Neural cell (in vitro differentiated cells): ENCODE measurements around the gene HIC1. TPM values are rescaled to one million over a fixed set of nuclear protein-coding genes. Genes with fewer than 3 reads are reported as not detected.

Experiments
- H2AFZ ChIP-seq: fragments of 200-600, 300-800 bp; sonication (generic), shearing (Covaris generic); 2 replicates; pipeline ENCODE4 v1.6.0; 2014; ENCODE audit warnings: low read depth, mild to moderate bottlenecking, antibody characterized with exemption, low read length, moderate library complexity
- H3F3A ChIP-seq: fragments of 200-600 bp; shearing (Covaris generic); 2 replicates; pipeline ENCODE4 v1.6.1; 2016; ENCODE audit warnings: mild to moderate bottlenecking, moderate library complexity, mixed read lengths, antibody characterized with exemption, low read length; ENCODE audit not compliant: insufficient read depth, poor library complexity, severe bottlenecking
- H3K27ac ChIP-seq: fragments of 200-600, 300-800 bp; sonication (generic), shearing (Covaris generic); 2 replicates; pipeline ENCODE4 v1.5.1; 2014; ENCODE audit warnings: mild to moderate bottlenecking, low read length, moderate library complexity
- H3K27me3 ChIP-seq: fragments of 300-800, 200-600 bp; sonication (generic), shearing (Covaris generic); 2 replicates; pipeline ENCODE4 v1.6.0; 2014; ENCODE audit warnings: mild to moderate bottlenecking, low read depth, low read length, moderate library complexity; ENCODE audit not compliant: insufficient read depth
- H3K36me3 ChIP-seq: fragments of 300-800, 200-600 bp; sonication (generic), shearing (Covaris generic); 2 replicates; pipeline ENCODE4 v1.5.1; 2014; ENCODE audit warnings: mild to moderate bottlenecking, antibody characterized with exemption, low read length, moderate library complexity; ENCODE audit not compliant: insufficient read depth
- H3K4me2 ChIP-seq: fragments of 300-800, 200-600 bp; sonication (generic), shearing (Covaris generic); 2 replicates; pipeline ENCODE4 v1.6.0; 2014; ENCODE audit warnings: mild to moderate bottlenecking, low read length
- H3K4me3 ChIP-seq: fragments of 300-800, 200-600 bp; sonication (generic), shearing (Covaris generic); 2 replicates; pipeline ENCODE4 v1.5.1; 2014; ENCODE audit warnings: mild to moderate bottlenecking, low read length, moderate library complexity
- H3K79me2 ChIP-seq: fragments of 200-600 bp; shearing (Covaris generic); replicated peaks from 2 replicates; pipeline ENCODE4 v1.6.0; 2014; ENCODE audit warnings: mild to moderate bottlenecking, low read length, moderate library complexity; ENCODE audit not compliant: insufficient read depth
- H3K9ac ChIP-seq: fragments of 300-800, 200-600 bp; sonication (generic), shearing (Covaris generic); 2 replicates; pipeline ENCODE4 v1.6.1; 2016; ENCODE audit warnings: mild to moderate bottlenecking, low read length, mixed read lengths
- H3K9me2 ChIP-seq: fragments of 200-600 bp; shearing (Covaris generic); 2 replicates; pipeline ENCODE4 v1.6.1; 2016; ENCODE audit warnings: mild to moderate bottlenecking, low read length, mixed read lengths; ENCODE audit not compliant: insufficient read depth
- H3K9me3 ChIP-seq: fragments of 200-600, 300-800 bp; sonication (generic), shearing (Covaris generic); 2 replicates; pipeline ENCODE4 v1.6.1; 2016; ENCODE audit warnings: mild to moderate bottlenecking, mixed run types, low read length, moderate library complexity, mixed read lengths
- H4K20me1 ChIP-seq: fragments of 200-600 bp; shearing (Covaris generic); 2 replicates; pipeline ENCODE4 v1.6.1; 2016; ENCODE audit warnings: mild to moderate bottlenecking, mixed run types; ENCODE audit not compliant: insufficient read depth
- EP300 ChIP-seq: fragments of 450-650 bp; conservative IDR thresholded peaks from 2 replicates; pipeline ENCODE4 v1.6.1; 2014; ENCODE audit warnings: antibody characterized with exemption, mild to moderate bottlenecking, moderate library complexity; ENCODE audit not compliant: poor library complexity, severe bottlenecking
- EZH2 ChIP-seq: fragments of 200-600, 300-800 bp; shearing (Covaris generic), sonication (generic); IDR thresholded peaks from 2 replicates; pipeline ENCODE4 v1.6.1; 2014; ENCODE audit warnings: antibody characterized with exemption, low read length, borderline replicate concordance, mild to moderate bottlenecking; ENCODE audit not compliant: insufficient read depth, poor library complexity, severe bottlenecking
- MXI1 ChIP-seq: fragments of 450-650 bp; conservative IDR thresholded peaks from 2 replicates; pipeline ENCODE4 v1.6.1; 2014; ENCODE audit warnings: antibody characterized with exemption, mild to moderate bottlenecking; ENCODE audit not compliant: poor library complexity, severe bottlenecking
- POLR2AphosphoS5 ChIP-seq: IDR thresholded peaks from 2 replicates; pipeline ENCODE4 v1.6.1; 2012
- RAD21 ChIP-seq: fragments of 450-650 bp; conservative IDR thresholded peaks from 2 replicates; pipeline ENCODE4 v1.6.1; 2014; ENCODE audit warnings: antibody characterized with exemption, mild to moderate bottlenecking, moderate library complexity
- REST ChIP-seq: IDR thresholded peaks from 2 replicates; pipeline ENCODE4 v1.6.1; 2012; ENCODE audit warnings: borderline replicate concordance
- SMC3 ChIP-seq: fragments of 450-650 bp; conservative IDR thresholded peaks from 2 replicates; pipeline ENCODE4 v1.6.1; 2014; ENCODE audit warnings: antibody characterized with exemption, mild to moderate bottlenecking, moderate library complexity; ENCODE audit not compliant: poor library complexity
- TAF1 ChIP-seq: IDR thresholded peaks from 2 replicates; pipeline ENCODE4 v1.6.1; 2012; ENCODE audit warnings: low read depth
- polyA plus RNA-seq: library from polyadenylated mRNA; depleted of rRNA; stranded (reverse); fragments of >200 nt; gene quantifications from 2 replicates; pipeline ENCODE4 v1.2.3, GENCODE V29; 2014
- TF ChIP-seq, protein P1 (sequence below): fragments of 450-650 bp; IDR thresholded peaks from 2 replicates; pipeline ENCODE4 v1.5.1; 2014; ENCODE audit warnings: antibody characterized with exemption, mild to moderate bottlenecking, moderate library complexity; ENCODE audit not compliant: poor library complexity, severe bottlenecking

The HIC1 gene
- polyA plus RNA-seq, 1 donor from 2014 or later = 2.8 TPM

- Histone ChIP-seq H3K9me3 (peaks cover 5% of the 10 kb centered on the region), H4K20me1 (no peaks in the 10 kb centered on the region), H3K27ac (no peak overlapping the region), H3K27me3 (peaks cover 82% of the 10 kb centered on the region), H3K4me3 (peak overlapping the region; percentile 64), H3K79me2 (no peaks in the 10 kb centered on the region), H3K36me3 (no peaks in the 10 kb centered on the region), H3K9ac (peak overlapping the region; percentile 41), H3K9me2 (no peaks in the 10 kb centered on the region), H3F3A (no peaks in the 10 kb centered on the region), H3K4me2 (no peak overlapping the region), H2AFZ (no peak overlapping the region)
- TF ChIP-seq RAD21 = no peak
- no peak for TF ChIP-seq REST
- TF ChIP-seq TAF1 = no peak
- TF ChIP-seq POLR2AphosphoS5 = no peak
- no peak for TF ChIP-seq SMC3
- TF ChIP-seq EP300 = no peak
- TF ChIP-seq, protein P1, sequence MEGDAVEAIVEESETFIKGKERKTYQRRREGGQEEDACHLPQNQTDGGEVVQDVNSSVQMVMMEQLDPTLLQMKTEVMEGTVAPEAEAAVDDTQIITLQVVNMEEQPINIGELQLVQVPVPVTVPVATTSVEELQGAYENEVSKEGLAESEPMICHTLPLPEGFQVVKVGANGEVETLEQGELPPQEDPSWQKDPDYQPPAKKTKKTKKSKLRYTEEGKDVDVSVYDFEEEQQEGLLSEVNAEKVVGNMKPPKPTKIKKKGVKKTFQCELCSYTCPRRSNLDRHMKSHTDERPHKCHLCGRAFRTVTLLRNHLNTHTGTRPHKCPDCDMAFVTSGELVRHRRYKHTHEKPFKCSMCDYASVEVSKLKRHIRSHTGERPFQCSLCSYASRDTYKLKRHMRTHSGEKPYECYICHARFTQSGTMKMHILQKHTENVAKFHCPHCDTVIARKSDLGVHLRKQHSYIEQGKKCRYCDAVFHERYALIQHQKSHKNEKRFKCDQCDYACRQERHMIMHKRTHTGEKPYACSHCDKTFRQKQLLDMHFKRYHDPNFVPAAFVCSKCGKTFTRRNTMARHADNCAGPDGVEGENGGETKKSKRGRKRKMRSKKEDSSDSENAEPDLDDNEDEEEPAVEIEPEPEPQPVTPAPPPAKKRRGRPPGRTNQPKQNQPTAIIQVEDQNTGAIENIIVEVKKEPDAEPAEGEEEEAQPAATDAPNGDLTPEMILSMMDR = no peak
- TF ChIP-seq EZH2 = no peak
- TF ChIP-seq MXI1 = no peak
These were observed 646 bp downstream of the HIC1 start for GRCh38 chr17:2055292-2056205.

DNA sequence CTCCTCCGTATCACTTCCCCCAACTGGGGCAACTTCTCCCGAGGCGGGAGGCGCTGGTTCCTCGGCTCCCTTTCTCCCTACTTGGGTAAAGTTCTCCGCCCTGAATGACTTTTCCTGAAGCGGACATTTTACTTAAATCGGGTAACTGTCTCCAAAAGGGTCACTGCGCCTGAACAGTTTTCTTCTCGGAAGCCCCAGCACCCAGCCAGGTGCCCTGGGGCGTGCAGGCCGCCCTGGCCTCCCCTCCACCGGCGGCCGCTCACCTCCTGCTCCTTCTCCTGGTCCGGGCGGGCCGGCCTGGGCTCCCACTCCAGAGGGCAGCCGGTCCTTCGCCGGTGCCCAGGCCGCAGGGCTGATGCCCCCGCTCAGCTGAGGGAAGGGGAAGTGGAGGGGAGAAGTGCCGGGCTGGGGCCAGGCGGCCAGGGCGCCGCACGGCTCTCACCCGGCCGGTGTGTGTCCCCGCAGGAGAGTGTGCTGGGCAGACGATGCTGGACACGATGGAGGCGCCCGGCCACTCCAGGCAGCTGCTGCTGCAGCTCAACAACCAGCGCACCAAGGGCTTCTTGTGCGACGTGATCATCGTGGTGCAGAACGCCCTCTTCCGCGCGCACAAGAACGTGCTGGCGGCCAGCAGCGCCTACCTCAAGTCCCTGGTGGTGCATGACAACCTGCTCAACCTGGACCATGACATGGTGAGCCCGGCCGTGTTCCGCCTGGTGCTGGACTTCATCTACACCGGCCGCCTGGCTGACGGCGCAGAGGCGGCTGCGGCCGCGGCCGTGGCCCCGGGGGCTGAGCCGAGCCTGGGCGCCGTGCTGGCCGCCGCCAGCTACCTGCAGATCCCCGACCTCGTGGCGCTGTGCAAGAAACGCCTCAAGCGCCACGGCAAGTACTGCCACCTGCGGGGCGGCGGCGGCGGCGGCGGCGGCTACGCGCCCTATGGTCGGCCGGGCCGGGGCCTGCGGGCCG is 1.6 kb downstream of the HIC1 start:
- Histone ChIP-seq H3K9ac (no peak overlapping the region), H4K20me1 (no peaks in the 10 kb centered on the region), H3K9me3 (peaks cover 5% of the 10 kb centered on the region), H3K4me2 (no peak overlapping the region), H3K4me3 (no peak overlapping the region), H3K36me3 (no peaks in the 10 kb centered on the region), H3K27ac (no peak overlapping the region), H3K79me2 (no peaks in the 10 kb centered on the region), H2AFZ (no peak overlapping the region), H3K9me2 (no peaks in the 10 kb centered on the region), H3F3A (no peaks in the 10 kb centered on the region), H3K27me3 (peaks cover 78% of the 10 kb centered on the region)
- TF ChIP-seq SMC3 (peak; percentile 20), MXI1 (peak; percentile 24), REST (no peak), EP300 (no peak), RAD21 (peak; percentile 7)
- TF ChIP-seq, protein P1 = peak; percentile 41
